Endothelial cell of umbilical vein (primary cell): ENCODE measurements around the gene TRAPPC10. TPM values are rescaled to one million over a fixed set of nuclear protein-coding genes. Genes with fewer than 3 reads are reported as not detected.

Source experiments
- BruUV-seq: library from RNA; stranded (reverse); fragments of 400-500 nt; replicated peaks from 2 replicates; lab custom pipeline; 2021; lab: Mats Ljungman, UMichigan
- CTCF ChIA-PET: fragments of 300-600, 350-600 bp; sonication (Branson Sonifier 250); formaldehyde crosslinking; loops from one replicate; lab custom pipeline; 2021; ENCODE audit warnings: antibody characterized with exemption, inconsistent platforms; lab: Charles Lee
- POLR2A ChIA-PET: fragments of 300-600, 350-600 bp; sonication (Branson Sonifier 250); formaldehyde crosslinking; loops from one replicate; lab custom pipeline; 2021; ENCODE audit warnings: antibody characterized with exemption, inconsistent platforms; lab: Charles Lee
- DNase-seq: peaks from one replicate; pipeline ENCODE4 v3.0.0-alpha.2; 2011; ENCODE audit warnings: low read depth, low spot score
- FAIRE-seq: peaks from 2 replicates; lab custom pipeline; 2011; peaks lifted over from hg19 to GRCh38; lab: Jason Lieb, UNC
- H2AFZ ChIP-seq: 2 replicates; pipeline ENCODE4 v1.6.0; 2012; ENCODE audit warnings: low read depth, low read length, control low read depth, inconsistent platforms
- H3K27ac ChIP-seq: 2 replicates; pipeline ENCODE4 v1.5.1; 2011; ENCODE audit warnings: low read depth, mild to moderate bottlenecking, control low read depth, low read length, moderate library complexity; ENCODE audit not compliant: insufficient read depth
- H3K27me3 ChIP-seq, 2 experiments: 2 replicates each; pipeline versions ENCODE4 v1.6.0 to v1.6.1; 2011; ENCODE audit warnings: low read length in 2 of 2, mixed read lengths in 1 of 2; ENCODE audit not compliant: control insufficient read depth in 2 of 2, insufficient read depth in 2 of 2
- H3K36me3 ChIP-seq, 2 experiments: 2 replicates in 1 of 2; 3 replicates in 1 of 2; pipeline ENCODE4 v1.5.1; 2011; ENCODE audit warnings: low read length in 2 of 2, mild to moderate bottlenecking in 1 of 2, moderate library complexity in 1 of 2; ENCODE audit not compliant: control insufficient read depth in 2 of 2, insufficient read depth in 2 of 2; ENCODE audit errors: extremely low read depth in 1 of 2
- H3K4me1 ChIP-seq: 3 replicates; pipeline ENCODE4 v1.5.1; 2011; ENCODE audit warnings: mild to moderate bottlenecking, low read length; ENCODE audit not compliant: control insufficient read depth, insufficient read depth; ENCODE audit errors: extremely low read depth
- H3K4me2 ChIP-seq: 2 replicates; pipeline ENCODE4 v1.6.1; 2011; ENCODE audit warnings: low read length, control low read depth, mixed read lengths; ENCODE audit not compliant: insufficient read depth
- H3K4me3 ChIP-seq, 3 experiments: fragments of 200-600 bp in 1 of 3; sonication (generic), shearing (Covaris generic) in 1 of 3; replicated peaks in 1 of 3; 2 replicates each; pipeline ENCODE4 v1.5.1; 2011 to 2016; ENCODE audit warnings: control low read depth in 3 of 3, low read length in 3 of 3, mild to moderate bottlenecking in 2 of 3, inconsistent platforms in 1 of 3, low read depth in 1 of 3, moderate library complexity in 1 of 3; ENCODE audit not compliant: insufficient read depth in 1 of 3
- H3K79me2 ChIP-seq: 2 replicates; pipeline ENCODE4 v1.6.0; 2012; ENCODE audit warnings: low read length, inconsistent platforms; ENCODE audit not compliant: control insufficient read depth, insufficient read depth
- H3K9ac ChIP-seq: replicated peaks from 2 replicates; pipeline ENCODE3; 2011; ENCODE audit warnings: low read length, control low read depth; ENCODE audit not compliant: insufficient read depth; ENCODE audit errors: extremely low read depth
- H3K9me1 ChIP-seq: replicated peaks from 3 replicates; pipeline ENCODE4 v1.6.0; 2011; ENCODE audit warnings: mild to moderate bottlenecking, low read length; ENCODE audit not compliant: control insufficient read depth, insufficient read depth; ENCODE audit errors: extremely low read depth
- H3K9me3 ChIP-seq: replicated peaks from 2 replicates; pipeline ENCODE4 v1.5.1; 2012; ENCODE audit warnings: low read length, inconsistent platforms; ENCODE audit not compliant: control insufficient read depth, insufficient read depth
- H4K20me1 ChIP-seq: replicated peaks from 2 replicates; pipeline ENCODE3; 2011; ENCODE audit warnings: mild to moderate bottlenecking, low read length; ENCODE audit not compliant: control insufficient read depth, insufficient read depth; ENCODE audit errors: extremely low read depth
- CTCF ChIP-seq, 2 donors: IDR thresholded peaks; 1 replicate in 1 of 2; 2 replicates in 1 of 2; pipeline ENCODE4 v1.5.1; 2011; ENCODE audit warnings: low read length in 2 of 2, mild to moderate bottlenecking in 2 of 2, moderate library complexity in 2 of 2, control low read depth in 1 of 2, inconsistent platforms in 1 of 2, low read depth in 1 of 2; ENCODE audit not compliant: insufficient read depth in 1 of 2; ENCODE audit errors: extremely low read depth in 1 of 2
- EZH2 ChIP-seq: IDR thresholded peaks from 2 replicates; pipeline ENCODE4 v1.6.1; 2012; ENCODE audit warnings: borderline replicate concordance, low read depth, mild to moderate bottlenecking, moderate library complexity, low read length, inconsistent platforms; ENCODE audit not compliant: severe bottlenecking
- FOS ChIP-seq: IDR thresholded peaks from 2 replicates; pipeline ENCODE4 v1.6.1; 2011; ENCODE audit warnings: mild to moderate bottlenecking, low read length, moderate library complexity, borderline replicate concordance; ENCODE audit not compliant: insufficient read depth
- GATA2 ChIP-seq: IDR thresholded peaks from 2 replicates; pipeline ENCODE4 v1.7.0; 2011; ENCODE audit warnings: low read depth, mild to moderate bottlenecking, moderate library complexity, mixed read lengths, low read length; ENCODE audit not compliant: insufficient read length, insufficient read depth
- JUN ChIP-seq: IDR thresholded peaks from 2 replicates; pipeline ENCODE4 v1.6.1; 2011; ENCODE audit warnings: borderline replicate concordance, low read depth; ENCODE audit not compliant: insufficient read length, insufficient read depth
- MYC ChIP-seq: IDR thresholded peaks from one replicate; pipeline ENCODE4 v1.6.1; 2011; ENCODE audit warnings: mild to moderate bottlenecking, low read depth, low read length
- POLR2A ChIP-seq: IDR thresholded peaks from 2 replicates; pipeline ENCODE4 v1.6.1; 2012; ENCODE audit warnings: low read depth, mild to moderate bottlenecking, control low read depth, low read length
- POLR2AphosphoS5 ChIP-seq: IDR thresholded peaks from 2 replicates; pipeline ENCODE4 v1.6.1; 2012; ENCODE audit warnings: low read depth, mild to moderate bottlenecking, control low read depth, low read length, moderate library complexity; ENCODE audit not compliant: insufficient read depth
- dilution Hi-C: fragments of 300-500 bp; cut with MboI; formaldehyde crosslinking; loops from one replicate; pipeline ENCODE4 v1.15.0; 2019; ENCODE audit warnings: low sequenced_read_pairs; ENCODE audit not compliant: extremely low pct_ligation_motif_present
- intact Hi-C: fragments of 100-400 bp; cut with micrococcal nuclease; formaldehyde crosslinking; loops from one replicate; pipeline ENCODE4 v1.10.0; 2022
- polyA plus RNA-seq, 4 experiments: library from polyadenylated mRNA; depleted of rRNA in 3 of 4; stranded (reverse) in 3 of 4; unstranded in 1 of 4; fragments of >200 nt; gene quantifications; 2 replicates each; pipeline versions ENCODE4 v1.2.1 to v1.2.3, GENCODE V29; 2011 to 2012; ENCODE audit warnings: missing spikeins in 1 of 4
- total RNA-seq: library from RNA; stranded (reverse); gene quantifications from 2 replicates; pipeline ENCODE4 v1.2.3, GENCODE V29; 2021
- TF ChIP-seq, protein P1 (sequence below): IDR thresholded peaks from 2 replicates; pipeline ENCODE4 v1.6.1; 2011; ENCODE audit not compliant: insufficient read depth, insufficient read length

Gene TRAPPC10
- total and polyA plus RNA-seq, 2 donors (not counting 3 experiments of a cell fraction or from before 2014, with no cell fraction given), result 21.5 to 33.6 TPM

DNA sequence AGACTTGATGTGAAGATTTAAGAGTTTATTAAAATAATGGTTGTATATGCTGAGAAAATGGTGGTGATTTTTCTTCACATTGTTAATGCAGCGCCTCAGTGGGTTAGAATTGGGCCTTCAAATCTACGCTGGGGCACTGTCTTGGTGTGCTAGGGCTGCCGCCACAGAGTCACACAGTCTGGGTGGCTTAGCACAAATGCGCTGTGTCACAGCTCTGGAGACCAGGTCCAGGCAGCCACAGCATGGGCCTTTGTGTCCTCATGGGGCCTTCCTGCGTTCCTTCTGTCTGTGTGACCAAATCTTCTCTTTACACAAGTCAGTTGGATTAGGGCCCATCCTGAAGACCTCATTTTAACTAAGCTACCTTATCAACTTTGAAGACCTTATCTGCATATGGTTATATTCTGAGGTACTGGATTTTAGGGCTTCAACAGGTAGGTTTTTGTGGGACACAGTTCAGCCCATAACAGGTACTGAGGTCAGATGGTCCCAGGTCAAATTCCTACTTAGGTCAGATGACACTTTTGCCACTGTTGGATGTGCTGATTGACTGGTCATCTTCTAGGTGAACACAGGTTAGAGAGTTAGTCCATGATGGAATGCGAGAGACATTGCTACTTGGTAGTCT lies 17.5 kb downstream of the TRAPPC10 start:
- peaks cover 5% of the 10 kb centered on the region for H4K20me1 ChIP-seq

More for the DNA sequence above, 17.5 kb downstream of the TRAPPC10 start:
- dilution Hi-C loops (no loop called here), intact Hi-C loops (no loop called here)
- peaks cover 2% of the 10 kb centered on the region in 2 experiments for H3K36me3 ChIP-seq
- peaks cover 3% of the 10 kb centered on the region for H3K4me1 ChIP-seq
- H3K9me1 ChIP-seq, result no peaks in the 10 kb centered on the region
- H2AFZ ChIP-seq, result no peak overlapping the region
- BruUV-seq, result no TSS peak
- no peaks in the 10 kb centered on the region for H3K27me3 ChIP-seq
- peaks cover 71% of the 10 kb centered on the region for H3K79me2 ChIP-seq
- no peaks in the 10 kb centered on the region for H3K9me3 ChIP-seq
- no peak for FAIRE-seq
- H3K4me2 ChIP-seq, result no peak overlapping the region
- no peak overlapping the region for H3K9ac ChIP-seq
- DNase-seq, result no peak
- H3K4me3 ChIP-seq, result no peak overlapping the region
- ChIA-PET CTCF (no interaction called here), POLR2A (no interaction called here)
- H3K27ac ChIP-seq, result no peak overlapping the region
- TF ChIP-seq EZH2, result no peak
- no peak for TF ChIP-seq POLR2AphosphoS5
- TF ChIP-seq POLR2A, result no peak
- TF ChIP-seq MYC, result no peak
- TF ChIP-seq FOS, result no peak
- TF ChIP-seq, protein P1, sequence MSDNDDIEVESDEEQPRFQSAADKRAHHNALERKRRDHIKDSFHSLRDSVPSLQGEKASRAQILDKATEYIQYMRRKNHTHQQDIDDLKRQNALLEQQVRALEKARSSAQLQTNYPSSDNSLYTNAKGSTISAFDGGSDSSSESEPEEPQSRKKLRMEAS, result no peak
- TF ChIP-seq CTCF (IDR thresholded peaks at IDR 0.05; ENCODE audit: extremely low read depth in 1 of 2, insufficient read depth in 1 of 2, low read depth in 1 of 2, low read length in 2 of 2), result no peak
- TF ChIP-seq GATA2, result no peak
- no peak for TF ChIP-seq JUN
